NCI-H1092 treated with DMSO at 0.1 percent for 48 hours (cell line): ENCODE data around the gene CD3G.
"Not testable (repeated sequence)": the region's sequence is repeated elsewhere in the genome, so short reads cannot be mapped to it uniquely, and the experiment has no call there.

Experiments
- DNase-seq: peaks from one replicate; lab custom pipeline; 2025; lab: John Stamatoyannopoulos, UW

Gene CD3G

GRCh38 chr11:118379497-118379896, 35.4 kb downstream of the CD3G start:
- no peak for DNase-seq

- no peak for DNase-seq
These were observed 36.4 kb downstream of the CD3G start for GRCh38 chr11:118380571-118380970.

DNA sequence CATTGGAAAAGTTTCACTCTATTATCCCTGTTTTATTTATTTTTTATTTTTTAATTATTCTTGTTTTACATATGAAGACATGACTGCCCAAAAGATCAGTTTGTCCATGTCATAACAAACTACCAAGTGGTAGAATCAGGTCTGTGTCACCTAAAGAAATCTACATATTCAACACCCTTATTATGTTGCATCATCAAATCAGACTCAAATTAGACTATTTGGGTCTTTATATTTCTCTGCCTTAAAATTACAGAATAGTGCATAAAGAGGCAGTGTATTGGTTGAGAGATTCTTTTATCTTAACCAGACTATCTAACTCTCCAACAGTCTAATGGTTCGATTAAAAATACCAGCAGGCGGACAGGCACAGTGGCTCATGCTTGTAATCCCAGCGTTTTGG, 38.8 kb downstream of the CD3G start:
- no peak for DNase-seq

GRCh38 chr11:118383657-118384056, 39.5 kb downstream of the CD3G start:
- no peak for DNase-seq

DNA sequence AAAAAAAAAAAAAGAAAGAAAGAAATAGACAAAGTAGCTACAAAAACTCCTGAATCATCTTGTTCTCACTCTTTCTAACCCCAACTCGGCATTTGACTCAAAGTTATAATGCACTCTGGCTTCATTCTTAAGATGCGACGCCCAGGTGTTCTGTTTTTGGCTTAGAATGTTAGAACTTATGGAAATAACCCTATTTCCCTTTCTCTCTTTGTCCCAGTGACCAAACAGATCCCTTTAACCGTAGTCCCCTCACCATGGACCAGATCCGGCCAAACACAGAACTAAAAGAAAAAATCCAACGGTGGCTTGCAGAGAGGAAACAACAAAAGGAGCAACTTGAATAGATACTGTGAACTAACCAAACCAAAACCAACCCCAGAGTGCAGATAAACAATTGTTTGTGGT, 52.0 kb downstream of the CD3G start:
- DNase-seq: no peak

DNA sequence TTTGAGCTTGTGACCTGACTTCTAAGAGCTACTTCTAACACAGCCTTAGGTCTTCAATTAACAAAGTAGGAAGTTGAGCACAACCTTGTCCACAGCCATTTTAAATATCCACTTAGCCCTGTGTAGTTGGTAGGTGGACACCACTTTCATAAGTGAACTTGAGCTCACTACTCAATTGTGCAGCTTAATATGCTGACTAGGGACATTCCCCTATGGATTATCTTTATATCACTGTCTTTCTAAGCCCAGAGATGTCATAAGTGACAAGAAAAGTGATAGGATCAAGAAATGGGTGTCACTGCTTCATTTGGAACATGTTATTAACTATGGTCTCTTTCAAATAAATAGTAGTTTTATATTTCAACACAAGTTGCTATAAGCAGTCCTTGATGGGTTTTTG, 53.3 kb downstream of the CD3G start:
- DNase-seq: no peak

DNA sequence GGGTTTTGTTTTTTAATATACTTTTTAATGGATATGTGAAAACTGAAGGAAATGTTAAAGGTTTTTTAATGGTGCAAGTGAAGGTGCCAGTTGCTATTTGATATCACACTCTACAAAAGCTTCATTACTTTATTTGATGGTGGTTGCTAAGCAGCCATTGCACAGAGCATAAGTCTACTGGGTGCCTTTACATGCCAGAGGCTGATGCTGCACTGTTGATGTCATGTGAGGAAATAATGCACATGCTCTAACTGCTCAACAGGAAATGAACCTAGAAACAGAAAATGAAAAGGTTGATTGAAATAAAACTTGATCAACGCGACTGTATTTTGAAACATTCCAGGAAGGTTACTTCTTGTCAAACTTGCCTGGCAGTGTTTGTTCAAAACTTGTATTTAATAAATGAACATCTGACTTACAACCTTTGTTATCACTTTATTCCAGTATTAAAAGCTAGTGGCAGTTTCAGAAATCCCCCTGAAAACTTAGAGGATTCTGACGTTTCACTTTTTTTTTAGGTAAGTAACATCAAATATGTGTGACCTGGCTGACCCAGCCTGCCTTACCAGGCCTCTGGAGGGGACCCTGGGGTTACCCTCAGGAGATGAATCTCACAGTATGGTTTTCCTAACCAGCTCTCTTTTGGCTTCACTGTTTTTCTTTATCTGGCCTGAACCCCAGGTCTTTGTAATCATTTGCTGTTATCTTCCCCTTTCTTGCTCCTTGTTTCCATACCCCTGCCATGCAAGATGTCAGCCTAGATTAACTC, 54.8 kb downstream of the CD3G start:
- no peak for DNase-seq

- peak; percentile 98 for DNase-seq
These were observed 57.2 kb downstream of the CD3G start, which contains the start of gene ATP5MG for GRCh38 chr11:118401151-118401879. TSS of gene ATP5MG (plus strand) at chr11:118401606. CDS start at chr11:118401666, 60 bp downstream.

GRCh38 chr11:118401880-118402590, 57.9 kb downstream of the CD3G start:
- DNase-seq: no peak

GRCh38 chr11:118402594-118402993, 58.5 kb downstream of the CD3G start:
- DNase-seq: not testable (repeated sequence)
